Gastroesophageal sphincter (tissue), 3 donors: ENCODE data around the gene CD300A.

Experiments used
- CTCF ChIP-seq, 4 experiments: fragments of 200-600 bp in 2 of 4; fragments of 450-650 bp in 2 of 4; sonication (generic) in 1 of 4; IDR thresholded peaks; one replicate each; pipeline ENCODE4 v1.5.1; 2017 to 2019; ENCODE audit warnings: antibody characterized with exemption in 4 of 4, mild to moderate bottlenecking in 2 of 4, moderate library complexity in 2 of 4
- EP300 ChIP-seq: sonication (generic); formaldehyde crosslinking; IDR thresholded peaks from one replicate; pipeline ENCODE4 v1.6.1; 2017; ENCODE audit warnings: antibody characterized with exemption, mild to moderate bottlenecking
- POLR2A ChIP-seq, 2 donors: fragments of 450-650 bp; IDR thresholded peaks; one replicate each; pipeline ENCODE4 v1.6.1; 2017; ENCODE audit warnings: antibody characterized with exemption in 2 of 2, mild to moderate bottlenecking in 2 of 2, moderate library complexity in 1 of 2
- POLR2AphosphoS5 ChIP-seq: sonication (generic); formaldehyde crosslinking; IDR thresholded peaks from one replicate; pipeline ENCODE4 v1.6.1; 2017; ENCODE audit warnings: antibody characterized with exemption

- TF ChIP-seq POLR2A (IDR thresholded peaks at IDR 0.05) (no peak), CTCF (IDR thresholded peaks at IDR 0.05) (no peak), EP300 (no peak), POLR2AphosphoS5 (no peak)
Observed at GRCh38 chr17:74532115-74532514, 65.7 kb downstream of the CD300A start.
